Measurements from ENCODE around the gene NUP188.
"Not testable (repeated sequence)": the region's sequence is repeated elsewhere in the genome, so short reads cannot be mapped to it uniquely, and the experiment has no call there.

Gene NUP188

GRCh38 chr9:128940946-128941755 is 6.3 kb upstream of the NUP188 start:
- no peak for DNase-seq (ENCODE audit: low read depth in 1 of 2, low spot score in 1 of 2)

GRCh38 chr9:128943832-128944620 is 3.5 kb upstream of the NUP188 start:
- DNase-seq (ENCODE audit: low read depth in 1 of 2, low spot score in 1 of 2) = no peak

- not testable (repeated sequence) for DNase-seq (ENCODE audit: low read depth in 1 of 2, low spot score in 1 of 2)
These were observed 2.5 kb upstream of the NUP188 start for GRCh38 chr9:128944966-128945365.

DNA sequence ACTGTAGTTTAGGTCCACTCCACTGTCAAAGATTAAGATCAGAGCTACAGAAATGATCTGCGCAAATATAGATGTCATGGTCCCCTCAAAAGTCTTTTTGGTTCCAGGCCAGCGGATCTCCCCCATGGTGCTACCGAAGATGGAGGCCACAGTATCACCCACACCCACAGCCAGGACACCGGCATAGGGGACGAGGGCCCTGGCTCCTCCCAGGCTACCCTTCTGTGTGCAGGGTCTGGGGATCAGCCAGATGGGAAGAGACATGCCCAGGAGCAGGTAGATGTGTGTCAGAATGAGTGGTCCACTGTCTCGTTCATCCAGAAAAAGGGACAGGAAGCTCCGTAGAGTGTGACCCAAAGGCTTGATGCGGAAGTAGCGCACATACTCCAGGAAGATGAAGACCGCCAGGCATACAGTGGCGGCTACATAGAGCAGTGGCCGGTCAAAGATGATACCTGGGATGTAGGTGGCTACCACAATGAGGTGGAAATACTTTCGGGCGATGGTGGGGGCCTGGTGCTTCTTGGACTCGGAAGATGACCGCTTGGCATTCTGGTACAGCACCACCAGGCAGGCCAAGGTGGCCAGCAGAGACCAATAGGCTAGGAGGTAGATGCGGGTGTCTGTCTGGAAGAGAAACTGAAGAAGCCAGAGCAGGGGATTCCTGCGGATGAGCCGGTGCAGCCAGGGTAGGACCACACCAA is 1.5 kb upstream of the NUP188 start:
- DNase-seq (ENCODE audit: low read depth in 1 of 2, low spot score in 1 of 2) = no peak

GRCh38 chr9:128946571-128947276 is 775 bp upstream of the NUP188 start:
- DNase-seq (ENCODE audit: low read depth in 1 of 2, low spot score in 1 of 2) = no peak

DNA sequence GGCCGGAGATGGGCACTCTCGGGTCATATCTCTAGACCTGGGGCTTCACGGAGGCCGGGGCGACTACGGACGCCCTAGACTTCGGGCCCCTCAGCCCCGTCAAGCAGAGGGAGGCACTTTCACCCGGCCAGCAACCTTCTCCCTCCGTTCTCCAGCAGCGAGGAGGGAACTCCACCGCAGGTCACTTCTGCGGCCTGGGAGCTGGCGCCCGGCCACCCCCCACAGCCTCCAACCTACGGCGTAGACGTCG is 297 bp upstream of the NUP188 start:
- DNase-seq (ENCODE audit: low read depth in 1 of 2, low spot score in 1 of 2) = peak in 1 of 2 donors; percentile 2

GRCh38 chr9:128961403-128961802 is 13.9 kb downstream of the NUP188 start:
- DNase-seq (ENCODE audit: low read depth in 1 of 2, low spot score in 1 of 2) = not testable (repeated sequence)

DNA sequence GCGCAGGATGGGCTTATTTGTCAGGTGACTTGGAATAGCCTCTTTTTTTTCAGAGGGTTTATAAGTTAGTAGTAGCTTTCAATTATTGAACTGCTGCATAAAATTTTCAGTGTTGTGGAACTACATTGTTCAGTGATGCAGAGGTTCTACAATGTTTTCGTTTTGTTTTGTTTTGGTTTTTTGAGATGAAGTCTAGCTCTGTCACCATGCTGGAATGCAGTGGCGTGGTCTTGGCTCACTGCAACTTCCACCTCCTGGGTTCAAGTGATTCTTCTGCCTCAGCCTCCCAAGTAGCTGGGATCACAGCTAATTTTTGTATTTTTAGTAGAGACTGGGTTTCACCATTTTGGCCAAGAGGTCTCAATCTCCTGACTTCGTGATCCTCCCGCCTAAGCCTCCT is 22.0 kb downstream of the NUP188 start:
- no peak for DNase-seq (ENCODE audit: low read depth in 1 of 2, low spot score in 1 of 2)

GRCh38 chr9:128972956-128973355 is 25.5 kb downstream of the NUP188 start:
- DNase-seq (ENCODE audit: low read depth in 1 of 2, low spot score in 1 of 2) = no peak

- DNase-seq (ENCODE audit: low read depth in 1 of 2, low spot score in 1 of 2) = no peak
These were observed 31.6 kb downstream of the NUP188 start for GRCh38 chr9:128979111-128979510.

DNA sequence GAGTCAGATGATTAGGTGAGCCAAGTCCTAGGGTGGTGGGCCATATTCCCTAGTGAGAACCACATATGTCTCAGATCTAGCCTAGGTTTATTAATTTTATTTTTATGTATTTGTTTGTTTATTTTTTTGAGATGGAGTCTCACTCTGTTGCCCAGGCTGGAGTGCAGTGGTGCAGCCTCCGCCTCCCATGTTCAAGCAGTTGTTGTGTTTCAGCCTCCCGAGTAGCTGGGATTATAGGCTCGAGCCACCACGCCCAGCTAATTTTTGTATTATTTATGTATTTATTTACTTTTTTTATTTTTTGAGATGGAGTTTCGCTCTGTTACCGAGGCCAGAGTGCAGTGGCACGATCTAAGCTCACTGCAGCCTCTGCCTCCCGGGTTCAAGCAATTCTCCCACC is 36.0 kb downstream of the NUP188 start:
- no peak for DNase-seq (ENCODE audit: low read depth in 1 of 2, low spot score in 1 of 2)

DNA sequence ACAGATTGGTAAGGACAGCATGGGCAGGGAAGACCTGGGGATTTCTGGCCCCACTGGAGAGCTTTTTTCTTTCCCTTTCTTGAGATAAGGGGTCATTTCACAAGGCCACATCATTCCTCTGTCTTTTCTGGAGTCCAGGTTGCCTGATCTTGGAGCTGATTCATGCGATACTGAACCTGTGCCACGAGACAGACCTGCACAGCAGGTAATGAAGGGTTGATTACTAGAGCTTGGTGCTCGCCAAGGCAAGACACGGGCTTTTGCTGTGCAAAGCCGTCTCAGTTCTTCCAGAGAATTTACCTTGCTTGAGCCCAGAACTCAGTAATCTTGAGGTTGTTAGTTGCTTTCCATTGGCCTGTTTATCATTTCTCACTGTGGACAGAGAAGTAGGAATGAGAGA is 39.2 kb downstream of the NUP188 start:
- no peak for DNase-seq (ENCODE audit: low read depth in 1 of 2, low spot score in 1 of 2)

- DNase-seq (ENCODE audit: low read depth in 1 of 2, low spot score in 1 of 2) = no peak
These were observed 40.3 kb downstream of the NUP188 start for GRCh38 chr9:128987805-128988204.

- DNase-seq (ENCODE audit: low read depth in 1 of 2, low spot score in 1 of 2) = no peak
These were observed 45.5 kb downstream of the NUP188 start for GRCh38 chr9:128992995-128993394.

GRCh38 chr9:128995791-128996190 is 48.3 kb downstream of the NUP188 start:
- DNase-seq (ENCODE audit: low read depth in 1 of 2, low spot score in 1 of 2) = no peak

DNA sequence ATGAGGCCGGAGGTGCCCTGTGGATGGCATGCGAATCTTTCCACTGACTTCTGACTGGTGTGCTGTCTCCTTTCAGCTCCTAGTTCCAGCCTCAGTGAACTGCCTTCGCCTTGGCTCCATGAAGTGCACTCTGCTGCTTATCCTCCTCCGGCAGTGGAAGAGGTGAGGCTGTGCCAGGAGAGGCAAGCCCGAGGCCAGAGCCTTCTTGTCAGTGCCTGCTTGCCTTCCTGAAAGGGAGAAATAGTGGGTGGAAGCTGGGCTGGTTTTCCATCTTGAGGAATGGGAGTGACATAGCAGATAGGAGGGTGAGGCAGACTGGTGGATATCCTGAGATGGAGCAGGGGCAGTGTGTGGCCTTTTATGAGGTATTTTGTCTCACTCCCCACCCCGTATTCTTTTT is 51.0 kb downstream of the NUP188 start:
- no peak for DNase-seq (ENCODE audit: low read depth in 1 of 2, low spot score in 1 of 2)

DNA sequence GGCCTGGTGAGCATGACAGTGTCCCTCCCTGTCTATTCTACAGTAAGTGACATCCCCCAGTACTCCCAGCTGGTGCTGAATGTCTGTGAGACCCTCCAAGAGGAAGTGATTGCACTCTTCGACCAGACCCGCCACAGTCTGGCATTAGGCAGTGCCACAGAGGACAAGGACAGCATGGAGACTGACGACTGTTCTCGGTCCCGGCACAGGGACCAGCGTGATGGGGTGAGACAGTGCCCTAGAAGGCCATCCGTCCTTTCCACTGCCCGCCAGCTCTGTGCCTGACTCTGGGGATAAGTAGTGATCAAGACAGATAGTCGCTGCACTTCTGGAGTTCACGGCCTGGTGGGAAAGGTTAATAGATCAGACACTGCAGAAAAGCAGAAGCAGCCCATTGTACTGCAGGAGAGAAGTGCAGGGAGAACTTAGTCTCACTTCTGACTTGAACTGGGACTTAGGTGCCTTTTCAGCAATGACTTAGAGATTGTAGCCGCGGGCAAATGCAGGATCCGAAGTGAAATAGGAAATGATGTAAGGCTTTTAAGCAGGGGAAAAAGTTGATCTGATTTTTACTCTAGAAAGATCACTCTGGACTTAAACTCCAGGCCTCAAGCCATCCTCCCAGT is 52.2 kb downstream of the NUP188 start:
- DNase-seq (ENCODE audit: low read depth in 1 of 2, low spot score in 1 of 2) = no peak

- DNase-seq (ENCODE audit: low read depth in 1 of 2, low spot score in 1 of 2) = no peak
These were observed 54.2 kb downstream of the NUP188 start for GRCh38 chr9:129001504-129002325.

DNA sequence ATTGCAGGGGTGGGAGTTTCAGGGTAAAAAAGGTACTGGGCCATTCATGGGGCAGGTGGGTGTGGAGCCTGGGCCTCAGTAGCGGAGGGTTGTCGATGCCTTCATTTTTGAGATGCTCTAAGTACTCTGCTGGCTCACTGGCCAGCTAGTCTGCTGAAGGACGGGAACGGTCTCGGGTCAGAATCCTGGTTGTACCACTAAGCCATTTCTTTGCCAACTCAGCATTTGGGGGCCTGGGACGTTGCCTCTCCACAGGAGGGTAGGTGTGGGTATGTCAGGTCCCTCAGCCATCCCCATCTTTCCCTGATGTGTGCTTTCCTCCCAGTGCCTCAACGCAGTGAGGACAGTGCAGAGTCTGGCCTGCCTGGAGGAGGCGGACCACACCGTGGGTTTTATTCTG is 55.5 kb downstream of the NUP188 start:
- no peak for DNase-seq (ENCODE audit: low read depth in 1 of 2, low spot score in 1 of 2)

GRCh38 chr9:129004173-129004572 is 56.7 kb downstream of the NUP188 start:
- not testable (repeated sequence) for DNase-seq (ENCODE audit: low read depth in 1 of 2, low spot score in 1 of 2)
